ENCODE data around the gene GCK.

Gene GCK

GRCh38 chr7:44222074-44222473 lies 32.8 kb upstream of the GCK start:
- DNase-seq: no peak

GRCh38 chr7:44221231-44221791 lies 32.1 kb upstream of the GCK start:
- no peak for DNase-seq

- DNase-seq: no peak
Measured at GRCh38 chr7:44220358-44221112, 31.3 kb upstream of the GCK start.

GRCh38 chr7:44220046-44220357 lies 30.8 kb upstream of the GCK start:
- DNase-seq: no peak

- DNase-seq: no peak
Measured at GRCh38 chr7:44219371-44220045, 30.3 kb upstream of the GCK start.

GRCh38 chr7:44218418-44219201 lies 29.4 kb upstream of the GCK start:
- DNase-seq: no peak

- no peak for DNase-seq
Measured at GRCh38 chr7:44217852-44218402, 28.7 kb upstream of the GCK start.

- no peak for DNase-seq
Measured at GRCh38 chr7:44217223-44217714, 28.0 kb upstream of the GCK start.

GRCh38 chr7:44216521-44217222 lies 27.4 kb upstream of the GCK start:
- DNase-seq: no peak

- DNase-seq: peak; percentile 20 to 86 (median 75)
Measured at GRCh38 chr7:44216019-44216418, 26.8 kb upstream of the GCK start.

GRCh38 chr7:44215531-44215930 lies 26.3 kb upstream of the GCK start:
- DNase-seq: peak; percentile 22 to 81 (median 75)

- no peak for DNase-seq
Measured at GRCh38 chr7:44213877-44214388, 24.7 kb upstream of the GCK start.

- DNase-seq: no peak
Measured at GRCh38 chr7:44213206-44213876, 24.1 kb upstream of the GCK start.

- DNase-seq: peak in 1 of 3 experiments; percentile 40
Measured at GRCh38 chr7:44212581-44213184, 23.4 kb upstream of the GCK start.

GRCh38 chr7:44212018-44212417 lies 22.8 kb upstream of the GCK start:
- no peak for DNase-seq

GRCh38 chr7:44211126-44211675 lies 22.0 kb upstream of the GCK start:
- no peak for DNase-seq

- no peak for DNase-seq
Measured at GRCh38 chr7:44210107-44210506, 20.9 kb upstream of the GCK start.

GRCh38 chr7:44208085-44208484 lies 18.8 kb upstream of the GCK start:
- DNase-seq: no peak

- DNase-seq: no peak
Measured at GRCh38 chr7:44206008-44206407, 16.8 kb upstream of the GCK start.

GRCh38 chr7:44201813-44202212 lies 12.6 kb upstream of the GCK start:
- peak in 1 of 3 experiments; percentile 37 for DNase-seq
